Tongue (tissue), 2 donors: ENCODE data around the gene CLK3. TPM values are rescaled to one million over a fixed set of nuclear protein-coding genes. Genes with fewer than 3 reads are reported as not detected.
"Not testable (repeated sequence)": the region's sequence is repeated elsewhere in the genome, so short reads cannot be mapped to it uniquely, and the experiment has no call there.

Experiments
- DNase-seq: peaks from one replicate; pipeline ENCODE4 v3.0.0-alpha.2; 2015
- total RNA-seq: library from RNA; depleted of rRNA; stranded (reverse); fragments of >200 nt; gene quantifications from one replicate; pipeline ENCODE4 v1.2.3, GENCODE V29; 2014

The CLK3 gene
- total RNA-seq, 1 donor from 2014 or later: 54.6 TPM

DNA sequence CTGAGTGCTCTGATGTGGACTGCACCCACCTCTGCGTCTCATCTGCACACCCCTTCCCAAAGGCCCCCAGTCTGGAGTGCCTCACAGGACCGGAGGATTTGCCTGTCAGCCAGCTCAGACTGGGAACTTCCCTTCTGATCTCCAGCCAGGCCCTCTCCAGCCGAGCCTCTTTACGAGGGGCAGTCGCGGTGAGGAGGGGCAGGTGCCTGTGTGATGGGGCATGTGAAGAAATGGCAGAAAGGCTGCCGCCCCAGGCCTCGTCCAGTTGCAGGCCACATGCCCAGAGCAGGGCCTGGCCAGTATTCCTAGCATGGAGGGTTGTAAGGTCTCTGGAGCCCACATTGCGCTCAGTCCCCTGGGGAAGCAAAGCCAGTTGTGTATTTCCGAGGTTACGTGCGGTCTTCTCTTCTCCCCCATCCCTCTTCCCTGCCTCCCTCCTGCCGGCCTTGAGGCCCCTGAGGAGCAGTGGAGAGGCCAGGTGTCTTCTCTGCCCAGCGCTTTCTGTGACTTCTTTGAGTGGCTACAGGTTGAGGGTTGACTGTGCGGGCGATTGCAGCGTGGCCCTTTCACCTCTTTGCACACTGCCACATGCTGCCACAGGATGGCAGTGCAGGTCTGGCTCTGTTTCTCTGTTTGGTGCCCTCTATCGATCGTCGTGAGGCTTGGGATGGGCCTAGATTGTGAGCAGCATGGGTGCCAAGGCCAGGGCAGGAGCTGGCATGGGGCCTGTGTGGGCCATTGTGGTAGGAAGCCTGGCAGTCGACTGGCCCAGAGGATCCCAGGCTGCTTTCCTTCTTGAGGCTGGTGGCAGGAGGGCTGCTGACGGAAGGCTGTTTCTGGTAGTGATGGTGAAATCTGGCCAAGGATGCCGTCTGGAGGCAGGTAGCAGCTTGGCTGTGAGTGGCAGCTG lies 5.3 kb downstream of the CLK3 start:
- peak; percentile 56 for DNase-seq

- no peak for DNase-seq
Measured at GRCh38 chr15:74621546-74621920, 5.9 kb downstream of the CLK3 start.

DNA sequence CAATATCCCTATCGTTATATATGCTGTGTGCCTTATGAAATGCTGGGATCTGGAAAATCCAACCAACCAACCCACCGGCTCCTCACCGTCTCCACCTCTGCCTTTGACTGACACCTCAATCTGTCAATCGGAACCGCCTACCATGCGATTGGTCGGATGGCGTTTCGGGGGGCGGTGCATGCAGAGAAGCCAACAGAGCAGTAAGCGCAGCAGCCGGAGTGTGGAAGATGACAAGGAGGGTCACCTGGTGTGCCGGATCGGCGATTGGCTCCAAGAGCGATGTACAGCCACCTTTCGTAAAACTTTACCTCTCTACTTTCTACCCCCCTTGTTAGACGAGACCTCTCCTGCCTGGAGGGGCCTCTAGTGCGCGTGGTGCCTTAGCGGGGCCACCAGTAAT lies 6.3 kb downstream of the CLK3 start:
- DNase-seq: no peak

DNA sequence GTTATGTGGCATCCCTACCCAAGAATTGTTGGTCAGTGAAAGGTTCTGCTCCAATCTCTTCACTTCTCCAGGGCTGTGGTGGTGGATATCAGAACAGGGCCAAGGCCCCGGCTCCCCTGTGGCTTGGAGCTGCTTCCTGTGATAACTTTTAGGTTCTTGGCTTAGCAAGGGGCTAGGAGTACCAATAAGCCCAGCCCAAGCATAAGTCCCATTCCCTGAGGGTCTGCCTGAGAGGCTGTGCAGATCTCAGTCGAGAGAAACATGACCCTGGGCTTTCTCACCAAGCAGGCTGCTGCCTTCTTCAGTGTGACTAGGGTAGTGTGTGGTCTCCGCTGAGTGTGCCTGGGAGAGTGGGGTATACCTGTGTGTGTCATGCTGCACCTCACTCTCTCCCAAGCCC lies 7.1 kb downstream of the CLK3 start:
- no peak for DNase-seq

- no peak for DNase-seq
Measured at GRCh38 chr15:74624020-74624602, 8.5 kb downstream of the CLK3 start.

DNA sequence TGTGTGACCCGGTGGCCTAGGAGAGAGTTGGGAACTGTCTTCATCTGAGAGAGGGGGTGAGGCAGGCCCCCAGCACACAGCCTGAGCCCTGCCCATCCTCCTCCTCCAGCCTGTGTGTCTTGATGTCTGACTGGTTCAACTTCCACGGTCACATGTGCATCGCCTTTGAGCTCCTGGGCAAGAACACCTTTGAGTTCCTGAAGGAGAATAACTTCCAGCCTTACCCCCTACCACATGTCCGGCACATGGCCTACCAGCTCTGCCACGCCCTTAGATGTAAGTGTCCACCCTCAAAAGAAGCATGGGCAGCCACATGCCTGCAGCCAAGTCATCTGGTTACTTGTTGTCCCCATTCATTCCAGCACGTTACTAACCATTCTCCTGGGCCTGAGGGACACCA lies 10.1 kb downstream of the CLK3 start:
- DNase-seq: no peak

GRCh38 chr15:74626336-74626735 lies 10.7 kb downstream of the CLK3 start:
- DNase-seq: no peak

GRCh38 chr15:74626752-74627692 lies 11.4 kb downstream of the CLK3 start:
- no peak for DNase-seq

- DNase-seq: no peak
Measured at GRCh38 chr15:74627766-74628165, 12.1 kb downstream of the CLK3 start.

DNA sequence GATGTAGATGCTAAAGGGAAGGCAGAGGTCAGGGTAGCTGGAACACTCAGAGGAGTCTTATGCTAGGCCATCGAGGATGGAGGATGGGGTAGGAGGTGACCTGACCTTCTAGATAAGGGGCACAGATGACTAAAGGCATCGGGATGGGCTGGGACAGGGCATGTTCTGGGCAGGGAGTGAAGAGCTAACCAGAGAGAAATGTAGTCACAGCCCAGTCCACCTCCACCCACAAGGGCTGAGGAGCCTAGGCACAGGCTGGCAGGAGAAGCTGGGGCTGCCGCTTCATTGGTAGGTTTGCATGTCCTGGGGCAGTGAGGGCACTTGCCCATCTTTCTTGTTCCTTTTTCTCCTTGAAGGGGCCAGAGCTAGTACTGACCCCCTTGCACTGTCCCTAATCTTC lies 12.6 kb downstream of the CLK3 start:
- no peak for DNase-seq

GRCh38 chr15:74628949-74629348 lies 13.3 kb downstream of the CLK3 start:
- DNase-seq: no peak

DNA sequence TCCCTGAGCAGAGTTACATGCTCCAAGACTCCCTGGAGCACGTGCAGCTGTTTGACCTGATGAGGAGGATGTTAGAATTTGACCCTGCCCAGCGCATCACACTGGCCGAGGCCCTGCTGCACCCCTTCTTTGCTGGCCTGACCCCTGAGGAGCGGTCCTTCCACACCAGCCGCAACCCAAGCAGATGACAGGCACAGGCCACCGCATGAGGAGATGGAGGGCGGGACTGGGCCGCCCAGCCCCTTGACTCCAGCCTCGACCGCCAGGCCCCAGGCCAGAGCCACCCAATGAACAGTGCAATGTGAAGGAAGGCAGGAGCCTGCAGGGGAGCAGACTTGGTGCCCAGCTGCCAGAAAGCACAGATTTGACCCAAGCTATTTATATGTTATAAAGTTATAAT lies 14.1 kb downstream of the CLK3 start:
- not testable (repeated sequence) for DNase-seq

DNA sequence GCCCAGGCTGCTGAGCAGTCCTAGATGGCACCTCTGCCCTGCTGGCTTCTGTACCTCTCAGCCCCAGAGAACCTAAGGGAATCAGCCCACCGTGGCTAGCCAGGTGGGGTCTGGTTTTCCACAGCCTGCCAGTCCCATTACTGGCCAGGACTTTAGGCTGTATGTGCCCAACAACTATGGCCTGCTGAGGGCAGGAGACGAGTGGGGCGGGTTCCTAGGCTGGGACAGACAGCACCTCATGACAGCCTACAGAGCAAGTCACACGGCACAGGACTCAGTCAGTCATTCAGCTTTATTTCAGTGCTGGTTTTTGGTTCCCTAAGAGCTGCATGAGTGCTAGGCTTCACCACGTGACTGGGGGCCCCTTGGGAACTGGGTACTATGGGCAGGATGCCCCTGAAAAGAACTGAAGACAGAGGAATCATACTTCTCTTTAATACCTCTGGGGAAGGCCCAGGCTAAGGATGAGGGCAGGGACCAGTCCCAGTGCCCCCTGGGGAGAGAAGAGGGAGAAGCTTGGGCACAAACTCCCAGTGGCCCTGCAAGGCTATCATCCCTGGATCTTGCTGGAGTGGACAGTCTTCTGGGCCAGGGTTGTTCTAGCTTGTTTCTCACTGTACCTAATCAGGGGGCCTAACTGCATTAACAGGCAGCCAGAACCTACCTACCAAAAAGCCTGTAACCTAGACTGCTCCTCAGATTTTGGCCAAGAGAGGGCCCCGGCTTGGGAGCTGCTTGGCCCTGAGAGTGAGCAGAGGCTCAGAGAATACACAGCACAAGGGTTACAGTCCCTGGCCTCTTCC lies 14.8 kb downstream of the CLK3 start:
- no peak for DNase-seq

DNA sequence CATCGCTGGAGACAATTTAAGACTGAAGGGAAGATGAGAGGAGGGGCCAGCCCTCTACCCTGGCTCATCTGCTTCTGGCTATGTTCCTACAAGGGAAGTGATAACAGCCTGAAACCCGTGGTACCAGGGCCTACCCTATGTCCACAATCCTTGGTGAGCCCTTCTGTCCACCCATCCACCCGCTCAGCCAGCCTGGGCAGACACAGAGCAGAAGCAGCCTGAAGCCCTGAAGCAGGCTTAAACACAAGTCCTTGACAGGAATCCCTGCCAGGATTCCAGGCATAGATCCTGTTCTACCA lies 15.4 kb downstream of the CLK3 start:
- DNase-seq: no peak

DNA sequence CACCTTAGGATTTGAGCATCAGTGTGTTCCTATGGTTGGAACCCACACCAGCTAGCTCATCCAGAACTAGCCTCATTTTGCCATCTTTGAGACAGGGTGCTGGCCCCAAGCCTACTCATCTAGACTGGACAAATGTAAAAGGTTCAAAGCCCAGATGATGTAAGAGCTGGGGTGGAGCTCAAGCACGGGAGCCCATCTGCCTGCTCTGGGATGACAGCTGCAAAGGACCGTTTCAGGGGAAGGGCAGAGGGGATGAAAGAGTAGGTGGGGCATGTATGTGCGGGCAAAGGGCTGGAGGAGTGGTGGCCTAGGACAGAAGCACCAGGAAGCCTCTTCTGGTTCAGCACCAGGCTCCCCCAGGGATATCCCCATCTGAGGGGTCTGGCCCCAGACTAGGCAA lies 15.8 kb downstream of the CLK3 start:
- no peak for DNase-seq

DNA sequence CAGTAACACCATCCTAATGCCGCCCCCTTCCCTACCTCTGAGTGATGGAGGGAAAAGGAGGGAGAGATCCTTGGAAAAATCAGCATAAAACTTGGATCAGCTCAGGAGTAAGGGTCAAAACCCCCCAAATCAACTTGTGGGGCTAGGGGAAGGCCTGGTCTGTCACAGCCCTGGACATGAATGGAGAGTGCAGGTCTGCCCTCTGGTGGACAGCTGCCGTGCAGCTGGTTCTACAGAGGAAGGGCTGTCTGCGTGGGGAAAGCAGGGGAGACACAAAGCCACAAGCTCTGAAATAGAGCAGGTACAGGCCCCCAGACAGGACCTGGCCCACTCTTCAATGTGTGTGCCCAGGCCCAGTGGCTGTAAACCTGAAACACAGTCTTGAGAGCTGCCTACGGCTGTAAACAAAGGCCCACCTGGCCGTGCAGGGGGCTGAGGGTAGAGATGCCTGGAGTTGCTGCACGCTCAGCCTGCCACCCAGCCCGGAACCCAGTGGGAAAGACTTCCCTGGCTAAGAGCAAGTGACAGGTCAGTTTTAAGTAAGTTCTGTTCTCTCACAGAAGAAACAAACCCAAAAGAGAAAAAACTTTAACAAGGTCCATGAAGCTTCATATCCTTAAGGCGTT lies 16.4 kb downstream of the CLK3 start:
- DNase-seq: peak; percentile 75

DNA sequence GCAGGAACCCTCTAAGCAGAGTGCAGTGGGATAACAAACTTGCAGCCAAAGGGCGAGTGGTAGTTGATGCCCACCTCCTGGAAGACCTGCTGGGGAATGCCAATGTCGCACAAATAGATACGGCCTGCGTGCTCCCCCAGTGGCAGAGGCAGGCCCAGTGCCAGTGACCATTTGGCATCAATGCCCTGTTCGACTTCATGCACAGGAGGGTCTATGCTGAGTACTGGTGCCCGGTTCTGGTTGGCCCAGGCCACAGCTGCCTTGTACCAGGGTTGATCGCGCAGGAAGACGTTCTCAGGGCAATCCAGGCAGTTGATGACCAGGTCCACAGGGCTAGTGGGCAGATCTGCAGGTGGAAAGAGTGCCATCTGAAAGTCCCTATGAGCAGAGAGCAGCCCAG lies 17.0 kb downstream of the CLK3 start:
- DNase-seq: no peak

GRCh38 chr15:74633781-74634180 lies 18.1 kb downstream of the CLK3 start:
- DNase-seq: no peak

GRCh38 chr15:74635228-74635627 lies 19.6 kb downstream of the CLK3 start:
- DNase-seq: peak; percentile 77

DNA sequence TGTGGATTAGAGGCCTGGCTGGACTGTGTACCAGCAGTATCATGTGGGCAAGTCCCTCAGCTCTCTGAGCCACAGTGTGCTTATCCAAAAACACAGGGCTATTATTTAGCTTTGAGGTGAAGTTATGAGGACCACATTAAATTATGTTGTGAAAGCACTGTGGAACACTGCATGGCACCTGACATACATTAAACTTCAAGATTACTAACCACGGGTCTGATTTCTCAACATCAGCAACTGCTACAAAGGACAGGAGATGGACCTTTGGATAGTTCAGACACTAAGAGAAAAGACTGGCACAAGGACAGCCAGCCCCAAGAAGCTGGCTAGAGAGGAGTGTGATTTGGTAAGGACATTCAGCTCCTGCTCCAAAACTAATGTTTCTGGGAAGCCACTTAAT lies 21.3 kb downstream of the CLK3 start:
- no peak for DNase-seq

- DNase-seq: no peak
Measured at GRCh38 chr15:74641151-74641550, 25.5 kb downstream of the CLK3 start.

DNA sequence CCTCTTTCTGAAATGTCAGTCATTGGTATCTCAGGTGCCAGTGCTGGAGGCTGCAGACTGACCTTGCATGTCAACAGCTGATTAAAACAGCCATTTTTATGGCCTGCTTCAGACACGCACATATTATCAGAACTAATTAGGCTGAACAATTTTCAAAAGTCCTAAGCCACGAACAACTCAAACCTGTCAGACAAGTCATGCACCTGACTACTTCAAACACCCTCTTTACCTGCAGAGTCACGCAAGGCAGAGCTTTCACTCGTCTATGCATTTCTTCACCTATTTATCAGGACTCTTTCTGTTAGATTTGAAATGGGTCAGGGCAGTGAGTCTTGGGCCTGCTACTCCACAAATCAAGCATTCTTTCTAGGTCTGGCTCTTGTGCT lies 26.7 kb downstream of the CLK3 start:
- no peak for DNase-seq
